ENCODE data around the gene SLC2A6.

DNA sequence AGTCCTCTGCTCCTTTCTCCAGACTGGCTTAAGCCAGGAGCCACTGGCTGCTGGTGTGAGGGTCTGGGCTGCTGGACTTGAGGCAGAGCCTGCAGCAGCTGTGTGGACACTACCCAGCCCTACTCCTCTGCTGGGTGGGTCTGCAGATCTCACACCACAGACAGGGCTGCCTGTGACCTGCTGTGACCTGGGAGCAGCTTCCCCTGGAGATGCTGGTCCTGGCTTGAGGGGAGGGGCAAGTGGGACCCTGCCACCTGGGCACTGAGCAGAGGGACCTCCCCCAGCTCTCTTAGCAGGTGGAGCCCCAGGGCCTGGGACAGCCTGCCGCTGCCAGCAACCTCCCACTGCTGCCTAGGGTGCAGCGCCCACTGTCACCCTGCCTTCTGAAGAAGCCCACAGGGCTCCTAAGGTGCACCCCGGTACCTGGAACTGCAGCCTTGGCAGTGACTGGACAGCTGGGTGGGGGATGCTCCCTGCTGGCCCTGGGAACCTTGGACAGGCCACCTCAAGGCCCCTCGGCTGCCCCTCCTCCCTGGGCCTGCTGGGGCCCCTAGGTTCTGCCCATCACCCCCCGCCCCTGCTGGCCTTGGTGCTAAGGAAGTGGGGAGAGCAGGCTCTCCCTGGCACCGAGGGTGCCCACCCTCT, 10.0 kb downstream of the SLC2A6 start:
- TF ChIP-seq, protein P1, sequence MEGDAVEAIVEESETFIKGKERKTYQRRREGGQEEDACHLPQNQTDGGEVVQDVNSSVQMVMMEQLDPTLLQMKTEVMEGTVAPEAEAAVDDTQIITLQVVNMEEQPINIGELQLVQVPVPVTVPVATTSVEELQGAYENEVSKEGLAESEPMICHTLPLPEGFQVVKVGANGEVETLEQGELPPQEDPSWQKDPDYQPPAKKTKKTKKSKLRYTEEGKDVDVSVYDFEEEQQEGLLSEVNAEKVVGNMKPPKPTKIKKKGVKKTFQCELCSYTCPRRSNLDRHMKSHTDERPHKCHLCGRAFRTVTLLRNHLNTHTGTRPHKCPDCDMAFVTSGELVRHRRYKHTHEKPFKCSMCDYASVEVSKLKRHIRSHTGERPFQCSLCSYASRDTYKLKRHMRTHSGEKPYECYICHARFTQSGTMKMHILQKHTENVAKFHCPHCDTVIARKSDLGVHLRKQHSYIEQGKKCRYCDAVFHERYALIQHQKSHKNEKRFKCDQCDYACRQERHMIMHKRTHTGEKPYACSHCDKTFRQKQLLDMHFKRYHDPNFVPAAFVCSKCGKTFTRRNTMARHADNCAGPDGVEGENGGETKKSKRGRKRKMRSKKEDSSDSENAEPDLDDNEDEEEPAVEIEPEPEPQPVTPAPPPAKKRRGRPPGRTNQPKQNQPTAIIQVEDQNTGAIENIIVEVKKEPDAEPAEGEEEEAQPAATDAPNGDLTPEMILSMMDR (IDR thresholded peaks at IDR 0.05; ENCODE audit: low read length), result no peak
- TF ChIP-seq EZH2 (IDR thresholded peaks at IDR 0.05; ENCODE audit: borderline replicate concordance, low read length), result no peak

Data from OCI-LY1 (cell line).